HG02981 (cell line): Measurements from ENCODE around the gene SLC35A5.
"Not testable (repeated sequence)": the region's sequence is repeated elsewhere in the genome, so short reads cannot be mapped to it uniquely, and the experiment has no call there.

Source experiments
- ATAC-seq: cut with Tn5 transposase; IDR thresholded peaks from one replicate; pipeline ENCODE4 v1.9.1; 2021; ENCODE audit warnings: mild to moderate bottlenecking, moderate library complexity; ENCODE audit not compliant: unreplicated experiment

Gene SLC35A5

GRCh38 chr3:112561734-112562529 lies at the start of gene SLC35A5, which contains the start of gene ATG3:
TSS of gene SLC35A5 (plus strand) at chr3:112562045. CDS start at chr3:112563404, 1,359 bp downstream.
TSS of gene ATG3 (minus strand) at chr3:112561962. CDS start at chr3:112561528, 434 bp downstream.
- peak; percentile 77 for ATAC-seq

- ATAC-seq = no peak
Measured at GRCh38 chr3:112512320-112512719, 49.5 kb upstream of the SLC35A5 start.

- peak; percentile 99 for ATAC-seq
Measured at GRCh38 chr3:112514527-112515128, 47.2 kb upstream of the SLC35A5 start.

GRCh38 chr3:112518970-112519369 lies 42.9 kb upstream of the SLC35A5 start:
- ATAC-seq = not testable (repeated sequence)

GRCh38 chr3:112519424-112520001 lies 42.3 kb upstream of the SLC35A5 start:
- ATAC-seq = peak; percentile 45

- not testable (repeated sequence) for ATAC-seq
Measured at GRCh38 chr3:112524127-112524526, 37.7 kb upstream of the SLC35A5 start.

- ATAC-seq = no peak
Measured at GRCh38 chr3:112530573-112530972, 31.3 kb upstream of the SLC35A5 start.

- ATAC-seq = no peak
Measured at GRCh38 chr3:112531358-112531781, 30.5 kb upstream of the SLC35A5 start.

- peak; percentile 98 for ATAC-seq
Measured at GRCh38 chr3:112539825-112540650, 21.8 kb upstream of the SLC35A5 start.

GRCh38 chr3:112546216-112546759 lies 15.6 kb upstream of the SLC35A5 start:
- ATAC-seq = no peak

GRCh38 chr3:112550859-112551258 lies 11.0 kb upstream of the SLC35A5 start:
- no peak for ATAC-seq

GRCh38 chr3:112555535-112556170 lies 6.2 kb upstream of the SLC35A5 start:
- no peak for ATAC-seq

GRCh38 chr3:112557976-112558375 lies 3.9 kb upstream of the SLC35A5 start:
- ATAC-seq = no peak

- no peak for ATAC-seq
Measured at GRCh38 chr3:112560307-112560706, 1.5 kb upstream of the SLC35A5 start.

GRCh38 chr3:112560721-112561483 lies 943 bp upstream of the SLC35A5 start:
- peak; percentile 23 for ATAC-seq

- peak; percentile 31 for ATAC-seq
Measured at GRCh38 chr3:112561484-112561733, 436 bp upstream of the SLC35A5 start.

GRCh38 chr3:112564247-112564939 lies 2.5 kb downstream of the SLC35A5 start:
- not testable (repeated sequence) for ATAC-seq

- no peak for ATAC-seq
Measured at GRCh38 chr3:112564940-112565305, 3.1 kb downstream of the SLC35A5 start.

GRCh38 chr3:112568642-112569041 lies 6.8 kb downstream of the SLC35A5 start:
- ATAC-seq = no peak
